ENCODE results near the gene ABTB2. TPM values are rescaled to one million over a fixed set of nuclear protein-coding genes. Genes with fewer than 3 reads are reported as not detected.

The ABTB2 gene
- total RNA-seq, 4 donors from 2014 or later, result 2.9 to 8.2 (median 6.6) TPM

DNA sequence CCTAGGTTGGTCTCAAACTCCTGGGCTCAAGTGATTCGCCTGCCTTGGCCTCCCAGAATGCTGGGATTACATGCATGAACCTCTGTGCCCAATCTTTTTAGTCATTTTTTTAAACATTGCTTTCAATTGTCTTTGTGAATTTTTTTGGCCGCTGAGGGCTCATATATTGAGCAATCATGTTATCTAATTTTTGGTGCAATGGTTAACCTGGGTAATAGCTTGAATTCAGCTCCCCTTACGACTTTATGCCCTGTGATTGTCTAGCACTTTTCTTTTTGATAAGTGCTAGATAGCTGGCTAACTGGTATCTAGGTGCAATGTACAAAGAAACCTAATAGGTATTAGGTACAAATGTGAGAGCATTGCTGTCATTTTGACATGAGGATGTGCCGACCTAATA, 45.6 kb upstream of the ABTB2 start:
- Histone ChIP-seq H3K27me3 (no peaks in the 10 kb centered on the region), H3K36me3 (no peaks in the 10 kb centered on the region), H3K4me3 (no peak overlapping the region), H3K27ac (no peak overlapping the region), H3K4me1 (no peaks in the 10 kb centered on the region), H3K9me3 (no peaks in the 10 kb centered on the region)
- no peak for DNase-seq
- no peak for TF ChIP-seq POLR2A (IDR thresholded peaks at IDR 0.05)
- TF ChIP-seq, protein P1, sequence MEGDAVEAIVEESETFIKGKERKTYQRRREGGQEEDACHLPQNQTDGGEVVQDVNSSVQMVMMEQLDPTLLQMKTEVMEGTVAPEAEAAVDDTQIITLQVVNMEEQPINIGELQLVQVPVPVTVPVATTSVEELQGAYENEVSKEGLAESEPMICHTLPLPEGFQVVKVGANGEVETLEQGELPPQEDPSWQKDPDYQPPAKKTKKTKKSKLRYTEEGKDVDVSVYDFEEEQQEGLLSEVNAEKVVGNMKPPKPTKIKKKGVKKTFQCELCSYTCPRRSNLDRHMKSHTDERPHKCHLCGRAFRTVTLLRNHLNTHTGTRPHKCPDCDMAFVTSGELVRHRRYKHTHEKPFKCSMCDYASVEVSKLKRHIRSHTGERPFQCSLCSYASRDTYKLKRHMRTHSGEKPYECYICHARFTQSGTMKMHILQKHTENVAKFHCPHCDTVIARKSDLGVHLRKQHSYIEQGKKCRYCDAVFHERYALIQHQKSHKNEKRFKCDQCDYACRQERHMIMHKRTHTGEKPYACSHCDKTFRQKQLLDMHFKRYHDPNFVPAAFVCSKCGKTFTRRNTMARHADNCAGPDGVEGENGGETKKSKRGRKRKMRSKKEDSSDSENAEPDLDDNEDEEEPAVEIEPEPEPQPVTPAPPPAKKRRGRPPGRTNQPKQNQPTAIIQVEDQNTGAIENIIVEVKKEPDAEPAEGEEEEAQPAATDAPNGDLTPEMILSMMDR (IDR thresholded peaks at IDR 0.05), result no peak
- intact Hi-C loops (cut with DNase I; ENCODE audit: low total_unique reads), result no loop called here

DNA sequence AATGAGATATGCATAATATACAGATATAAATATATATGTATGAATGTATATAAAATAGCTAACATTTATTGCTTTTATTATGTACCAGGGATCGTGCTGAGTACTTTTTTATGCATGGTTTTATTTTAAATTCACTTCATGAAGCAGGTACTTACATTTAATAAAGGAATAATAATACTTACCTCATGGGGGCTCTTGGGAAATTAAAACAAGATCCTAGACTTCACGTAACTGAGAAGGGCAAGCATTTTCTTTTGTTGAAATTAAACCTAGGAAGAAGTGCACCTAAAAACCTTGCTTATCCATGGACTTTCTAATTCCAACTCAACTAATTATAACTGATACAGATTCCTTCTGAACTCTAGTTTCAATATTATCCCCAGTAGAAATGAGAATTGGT, 40.0 kb upstream of the ABTB2 start:
- no peak overlapping the region for H3K4me3 ChIP-seq
- TF ChIP-seq, protein P1 (IDR thresholded peaks at IDR 0.05), result no peak
- no peak for TF ChIP-seq POLR2A (IDR thresholded peaks at IDR 0.05)
- no peak overlapping the region for H3K27ac ChIP-seq
- H3K4me1 ChIP-seq, result no peaks in the 10 kb centered on the region
- no peaks in the 10 kb centered on the region for H3K9me3 ChIP-seq
- intact Hi-C loops (cut with DNase I; ENCODE audit: low total_unique reads), result no loop called here
- no peaks in the 10 kb centered on the region for H3K36me3 ChIP-seq
- no peaks in the 10 kb centered on the region for H3K27me3 ChIP-seq
- DNase-seq, result no peak

DNA sequence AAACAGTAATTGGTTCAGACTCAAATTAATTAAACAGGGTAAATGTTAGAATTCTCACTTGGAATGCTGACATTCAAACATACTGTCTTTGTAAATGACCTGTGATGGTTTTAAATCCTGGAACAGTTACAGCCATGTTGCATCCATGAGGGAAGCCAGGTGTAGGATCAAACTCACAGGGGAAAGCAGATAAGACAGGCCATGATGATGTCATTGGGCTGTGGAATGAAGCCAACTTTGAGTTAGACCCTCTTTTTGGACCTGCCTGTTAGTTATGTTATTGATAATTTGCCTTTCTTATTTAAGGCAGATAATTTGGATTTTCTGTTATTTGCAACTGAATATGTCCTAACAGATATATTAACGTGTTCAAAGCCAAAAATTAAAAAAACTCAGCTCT, 39.3 kb upstream of the ABTB2 start:
- Histone ChIP-seq H3K4me3 (no peak overlapping the region), H3K27me3 (no peaks in the 10 kb centered on the region), H3K36me3 (no peaks in the 10 kb centered on the region), H3K9me3 (no peaks in the 10 kb centered on the region), H3K27ac (no peak overlapping the region), H3K4me1 (no peaks in the 10 kb centered on the region)
- DNase-seq, result no peak
- intact Hi-C loops (cut with DNase I; ENCODE audit: low total_unique reads), result no loop called here
- TF ChIP-seq, protein P1 (IDR thresholded peaks at IDR 0.05), result no peak
- no peak for TF ChIP-seq POLR2A (IDR thresholded peaks at IDR 0.05)

DNA sequence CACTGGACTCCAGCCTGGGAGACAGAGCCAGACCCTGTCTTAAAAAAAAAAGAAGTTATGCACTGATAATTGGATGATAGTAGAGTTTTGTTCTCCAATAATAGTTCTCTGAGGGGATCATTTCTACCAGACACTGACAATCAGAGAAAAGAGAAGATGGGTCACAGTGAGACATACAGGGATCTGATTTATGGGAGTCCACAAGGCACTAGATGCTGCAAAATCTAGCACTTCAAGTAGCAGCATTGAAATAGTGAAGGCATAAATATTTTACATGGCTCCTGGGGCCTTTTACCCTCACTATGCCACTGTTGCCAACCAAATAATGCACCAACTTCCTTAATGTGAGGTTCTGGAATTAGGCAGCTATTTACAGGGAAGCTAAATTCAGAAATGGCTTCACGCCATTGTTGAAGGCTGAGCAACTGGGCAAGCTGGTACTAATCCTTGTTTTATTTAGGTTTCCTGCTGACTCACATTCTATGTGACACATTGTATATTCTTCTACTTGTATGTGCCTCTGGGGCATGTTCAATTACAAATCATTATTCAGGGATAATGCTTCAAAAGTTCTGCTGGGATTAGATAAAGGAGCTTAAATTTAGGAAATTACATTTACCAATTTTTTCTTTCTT, 38.2 kb upstream of the ABTB2 start:
- no peak for DNase-seq
- TF ChIP-seq, protein P1 (IDR thresholded peaks at IDR 0.05), result no peak
- no peak for TF ChIP-seq POLR2A (IDR thresholded peaks at IDR 0.05)
- intact Hi-C loops (cut with DNase I; ENCODE audit: low total_unique reads), result no loop called here
- no peaks in the 10 kb centered on the region for H3K9me3 ChIP-seq
- H3K4me3 ChIP-seq, result no peak overlapping the region
- no peaks in the 10 kb centered on the region for H3K36me3 ChIP-seq
- H3K27me3 ChIP-seq, result no peaks in the 10 kb centered on the region
- H3K27ac ChIP-seq, result no peak overlapping the region
- no peaks in the 10 kb centered on the region for H3K4me1 ChIP-seq

DNA sequence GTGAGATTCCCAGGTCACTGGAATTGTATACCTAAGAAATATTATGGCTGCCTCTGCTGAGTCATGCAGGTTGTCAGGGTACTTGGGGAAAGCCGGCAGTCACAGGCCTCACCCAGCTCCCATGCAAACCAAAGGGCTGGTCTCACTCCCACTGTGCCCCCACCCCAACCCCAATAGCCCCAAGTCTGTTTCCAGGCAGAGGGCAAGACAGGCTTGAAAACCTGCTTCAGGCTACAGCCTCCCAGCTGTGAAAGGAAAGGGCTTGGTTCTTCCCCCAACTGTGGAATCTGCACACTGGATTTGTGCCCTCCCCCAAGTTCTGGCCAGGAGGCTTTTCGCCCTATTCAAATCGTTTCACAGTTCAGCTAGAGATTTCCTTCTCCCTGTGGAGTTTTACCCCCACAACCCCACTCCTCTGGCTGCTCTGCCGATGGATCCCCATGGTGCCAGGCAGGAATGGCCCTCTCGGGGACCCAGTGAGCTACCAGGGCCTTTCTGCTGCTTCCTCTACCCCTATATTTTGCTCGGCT, 37.0 kb upstream of the ABTB2 start:
- no peak overlapping the region for H3K27ac ChIP-seq
- DNase-seq, result no peak
- intact Hi-C loops (cut with DNase I; ENCODE audit: low total_unique reads), result no loop called here
- no peaks in the 10 kb centered on the region for H3K27me3 ChIP-seq
- H3K4me1 ChIP-seq, result no peaks in the 10 kb centered on the region
- no peaks in the 10 kb centered on the region for H3K9me3 ChIP-seq
- TF ChIP-seq, protein P1 (IDR thresholded peaks at IDR 0.05), result no peak
- no peak for TF ChIP-seq POLR2A (IDR thresholded peaks at IDR 0.05)
- no peaks in the 10 kb centered on the region for H3K36me3 ChIP-seq
- no peak overlapping the region for H3K4me3 ChIP-seq
